K562 (cell line): ENCODE data around the gene BID. TPM values are rescaled to one million over a fixed set of nuclear protein-coding genes. Genes with fewer than 3 reads are reported as not detected.

Experiments used
- ATAC-seq: fragments of 200-7000 bp; cut with Tn5 transposase; 3 replicates; pipeline ENCODE4 v1.9.1; 2020; ENCODE audit warnings: moderate library complexity
- BruUV-seq: library from RNA; stranded (reverse); fragments of 400-500 nt; replicated peaks from 2 replicates; lab custom pipeline; 2021; lab: Mats Ljungman, UMichigan
- CTCF ChIA-PET: fragments of 300-600 bp; formaldehyde crosslinking; extraction: SDS; loops from one replicate; lab custom pipeline; 2021; ENCODE audit warnings: low intra/inter-chr PET ratio; lab: Yijun Ruan, JAX
- POLR2A ChIA-PET: fragments of 300-600, 350-650 bp; sonication (Branson Sonifier 250); formaldehyde crosslinking; extraction: SDS; loops from one replicate; lab custom pipeline; 2021; ENCODE audit warnings: antibody characterized with exemption, inconsistent platforms; lab: Yijun Ruan, JAX
- DNase-seq, 4 experiments: peaks; one replicate each; pipeline versions ENCODE4 v3.0.0 to v3.0.0-alpha.2; 2011 to 2018; ENCODE audit warnings: low spot score in 3 of 4, mixed read lengths in 3 of 4; ENCODE audit errors: extremely low read depth in 1 of 4
- FAIRE-seq: peaks from 2 replicates; lab custom pipeline; 2011; peaks lifted over from hg19 to GRCh38; lab: Jason Lieb, UNC
- H2AFZ ChIP-seq: 2 replicates; pipeline ENCODE4 v1.6.0; 2011; ENCODE audit warnings: low read depth, low read length, control low read depth, inconsistent platforms
- H3K27ac ChIP-seq: fragments of 200-600 bp; 3 replicates; pipeline ENCODE4 v1.8.0; 2011; ENCODE audit warnings: low read depth, mild to moderate bottlenecking, control low read depth, inconsistent platforms, low read length, moderate library complexity, mixed read lengths; ENCODE audit errors: extremely low read depth
- H3K27me3 ChIP-seq, 2 experiments: fragments of 300-600 bp in 1 of 2; 2 replicates in 1 of 2; 3 replicates in 1 of 2; pipeline versions ENCODE4 v1.6.0 to v1.8.0; 2011; ENCODE audit warnings: inconsistent platforms in 2 of 2, low read length in 2 of 2, mild to moderate bottlenecking in 1 of 2, mixed read lengths in 1 of 2, moderate library complexity in 1 of 2; ENCODE audit not compliant: control insufficient read depth in 2 of 2, insufficient read depth in 2 of 2
- H3K36me3 ChIP-seq: fragments of 300-600 bp; 3 replicates; pipeline ENCODE4 v1.8.0; 2011; ENCODE audit warnings: mild to moderate bottlenecking, low read length, inconsistent platforms; ENCODE audit not compliant: control insufficient read depth, insufficient read depth
- H3K4me1 ChIP-seq, 2 experiments: fragments of 200-600 bp in 1 of 2; replicated peaks in 1 of 2; 2 replicates in 1 of 2; 3 replicates in 1 of 2; pipeline versions ENCODE4 v1.5.1 to v1.8.0; 2011; ENCODE audit warnings: inconsistent platforms in 2 of 2, low read length in 2 of 2, mild to moderate bottlenecking in 1 of 2, mixed read lengths in 1 of 2, moderate library complexity in 1 of 2; ENCODE audit not compliant: control insufficient read depth in 2 of 2, insufficient read depth in 2 of 2
- H3K4me2 ChIP-seq: 2 replicates; pipeline ENCODE4 v1.6.1; 2011; ENCODE audit warnings: low read length, control low read depth, inconsistent platforms, mixed read lengths; ENCODE audit not compliant: insufficient read depth
- H3K4me3 ChIP-seq: fragments of 200-600 bp; sonication (generic), shearing (Covaris generic); 2 replicates; pipeline ENCODE4 v1.5.1; 2016; ENCODE audit warnings: control low read depth, inconsistent platforms
- H3K79me2 ChIP-seq: fragments of 200-600 bp; 3 replicates; pipeline ENCODE4 v1.8.0; 2011; ENCODE audit warnings: low read length, inconsistent platforms; ENCODE audit not compliant: control insufficient read depth, insufficient read depth
- H3K9ac ChIP-seq, 2 experiments: 2 replicates each; pipeline versions ENCODE4 v1.6.0 to v1.6.1; 2011; ENCODE audit warnings: low read depth in 2 of 2, low read length in 2 of 2, control low read depth in 1 of 2, inconsistent platforms in 1 of 2, mild to moderate bottlenecking in 1 of 2, mixed read lengths in 1 of 2; ENCODE audit not compliant: insufficient read depth in 1 of 2
- H3K9me1 ChIP-seq: one replicate; pipeline ENCODE4 v1.6.0; 2011; ENCODE audit warnings: inconsistent platforms, mild to moderate bottlenecking, low read length, moderate library complexity; ENCODE audit not compliant: control insufficient read depth, insufficient read depth
- H3K9me3 ChIP-seq: replicated peaks from 2 replicates; pipeline ENCODE4 v1.5.1; 2011; ENCODE audit warnings: low read depth, low read length, inconsistent platforms; ENCODE audit not compliant: control insufficient read depth, insufficient read depth
- H4K20me1 ChIP-seq: replicated peaks from 2 replicates; pipeline ENCODE4 v1.6.1; 2011; ENCODE audit warnings: low read length, inconsistent platforms, mixed read lengths; ENCODE audit not compliant: control insufficient read depth, insufficient read depth
- CHCHD3 ChIP-seq: fragments of 250-450 bp; sonication (Bioruptor Pico); IDR thresholded peaks from 2 replicates; pipeline ENCODE4 v2.1.2; 2022; ENCODE audit warnings: mild to moderate bottlenecking
- CREB3L1 ChIP-seq: fragments of 450-650 bp; IDR thresholded peaks from 2 replicates; pipeline ENCODE4 v1.6.1; 2014; ENCODE audit warnings: low read depth, mild to moderate bottlenecking, moderate library complexity, borderline replicate concordance
- HES1 ChIP-seq: fragments of 450-650 bp; IDR thresholded peaks from 2 replicates; pipeline ENCODE4 v1.6.1; 2016; ENCODE audit warnings: low read depth, mild to moderate bottlenecking, moderate library complexity
- HNRNPL ChIP-seq: fragments of 200-400 bp; formaldehyde crosslinking; IDR thresholded peaks from 2 replicates; pipeline ENCODE4 v1.6.1; 2017; ENCODE audit warnings: low read depth, mild to moderate bottlenecking, low read length
- IRF9 ChIP-seq: fragments of 450-650 bp; IDR thresholded peaks from 2 replicates; pipeline ENCODE4 v1.6.1; 2016; ENCODE audit warnings: missing biosample characterization, missing genetic modification characterization
- LARP7 ChIP-seq: fragments of 450-650 bp; IDR thresholded peaks from 2 replicates; pipeline ENCODE4 v1.6.1; 2016
- NBN ChIP-seq: fragments of 450-650 bp; IDR thresholded peaks from 2 replicates; pipeline ENCODE4 v1.6.1; 2016; ENCODE audit warnings: low read depth, mild to moderate bottlenecking
- NFIC ChIP-seq: fragments of 450-650 bp; IDR thresholded peaks from 2 replicates; pipeline ENCODE4 v1.6.1; 2017; ENCODE audit warnings: mild to moderate bottlenecking, inconsistent platforms
- RBFOX2 ChIP-seq: fragments of 200-400 bp; formaldehyde crosslinking; IDR thresholded peaks from 2 replicates; pipeline ENCODE4 v1.6.1; 2017; ENCODE audit warnings: low read depth, mild to moderate bottlenecking, low read length, moderate library complexity
- WGBS: fragments of 100-300 bp; shearing (Covaris generic); methylation state at CpG from one replicate; pipeline ENCODE4 v1.1.6; 2016; ENCODE audit warnings: low coverage, mixed read lengths; ENCODE audit not compliant: insufficient coverage; ENCODE audit errors: missing lambda C conversion rate; 5-methylcytosine and 5-hydroxymethylcytosine counted together
- in situ Hi-C: fragments of 300-500 bp; cut with MboI; formaldehyde crosslinking; loops from 4 replicates; pipeline ENCODE4 v1.15.0; 2018; ENCODE audit warnings: inconsistent platforms, mixed read lengths
- intact Hi-C: fragments of 100-400 bp; cut with micrococcal nuclease; formaldehyde crosslinking; loops from 2 replicates; pipeline ENCODE4 v1.14.2; 2022
- polyA plus RNA-seq, 8 experiments: library from polyadenylated mRNA; depleted of rRNA in 4 of 8; stranded (reverse) in 5 of 8; unstranded in 3 of 8; fragments of >200 nt; fragmentation: Nextera tagmentation in 2 of 8; fragmentation: Illumina TruSeq in 1 of 8; extraction: Ambion mirVana in 2 of 8; extraction: Trizol in 1 of 8; gene quantifications; 2 replicates each; pipeline versions ENCODE4 v1.2.1 to v1.2.3, GENCODE V29; 2011 to 2014; ENCODE audit warnings: inconsistent platforms in 1 of 8, missing spikeins in 1 of 8
- total RNA-seq, 7 experiments: library from RNA; depleted of rRNA in 6 of 7; stranded (reverse); fragments of >200 nt in 6 of 7; fragmentation: Illumina TruSeq in 2 of 7; extraction: Trizol in 2 of 7; gene quantifications; 2 replicates each; pipeline versions ENCODE4 v1.2.1 to v1.2.3, GENCODE V29; 2011 to 2021; ENCODE audit warnings: low replicate concordance in 1 of 7

Gene BID
- total and polyA plus RNA-seq, 9 of the 15 experiments (the other 6 are each of a cell fraction or from before 2014, with no cell fraction given), result 5.2 to 209 (median 63.7) TPM

GRCh38 chr22:17769716-17770082 is 4.6 kb downstream of the BID start:
- Histone ChIP-seq H3K9me3 (no peaks in the 10 kb centered on the region), H3K9me1 (no peaks in the 10 kb centered on the region), H3K4me1 (peaks cover 10 to 53% of the 10 kb centered on the region in 2 experiments), H3K9ac (peak overlapping the region in 1 of 2 experiments; percentile 59; a peak in 1 of 4 replicates), H3K27ac (no peak overlapping the region), H3K4me3 (no peak overlapping the region), H2AFZ (no peak overlapping the region), H4K20me1 (peaks cover 55% of the 10 kb centered on the region), H3K4me2 (no peak overlapping the region), H3K27me3 (no peaks in the 10 kb centered on the region), H3K36me3 (peaks cover 18% of the 10 kb centered on the region; the same call in 2 of the 3 replicates), H3K79me2 (peaks cover 79% of the 10 kb centered on the region)
- ATAC-seq (no peak), DNase-seq (no peak), FAIRE-seq (no peak)
- intact Hi-C loops, result loop anchor here (10.0 kb wide), 1 partner anchor 295 kb away; no protein-coding TSS in a partner anchor
- ChIA-PET CTCF (no interaction called here), POLR2A (interaction anchor here (0.6 to 7.0 kb wide), 8 partner anchors 9 to 283 kb away, joined by 3 to 54 read pairs (median 3); no protein-coding TSS in a partner anchor)
- 0 out of 2 replicates have a peak, but pooled peaks have one; percentile 27 for TF ChIP-seq RBFOX2
- no peak for TF ChIP-seq CHCHD3 (CRISPR knock-in tag)
- no TSS peak for BruUV-seq
- in situ Hi-C loops, result no loop called here
- WGBS, result 90% methylated on average over 9 of the region's 9 CpGs

GRCh38 chr22:17769013-17769715 is 5.1 kb downstream of the BID start:
- H3K36me3 ChIP-seq, result peaks cover 18% of the 10 kb centered on the region; the same call in 2 of the 3 replicates
- WGBS, result 90% methylated on average over 12 of the region's 14 CpGs
- ATAC-seq (no peak), FAIRE-seq (no peak), DNase-seq (no peak)
- BruUV-seq, result no TSS peak
- H3K4me2 ChIP-seq, result no peak overlapping the region
- intact Hi-C loops (no loop called here), in situ Hi-C loops (no loop called here)
- ChIA-PET POLR2A (interaction anchor here (0.6 to 7.0 kb wide), 6 partner anchors 10 to 283 kb away, joined by 3 to 54 read pairs (median 3); no protein-coding TSS in a partner anchor), CTCF (no interaction called here)
- H3K4me1 ChIP-seq, result peaks cover 10 to 48% of the 10 kb centered on the region in 2 experiments
- TF ChIP-seq LARP7 (no peak), CREB3L1 (no peak), HES1 (no peak), RBFOX2 (0 out of 2 replicates have a peak, but pooled peaks have one; percentile 9), IRF9 (no peak), HNRNPL (0 out of 2 replicates have a peak, but pooled peaks have one; percentile 32), NBN (no peak), NFIC (no peak)
- peaks cover 60% of the 10 kb centered on the region for H4K20me1 ChIP-seq
- peaks cover 85% of the 10 kb centered on the region for H3K79me2 ChIP-seq
- peak overlapping the region in 1 of 2 experiments; percentile 59; a peak in 1 of 4 replicates for H3K9ac ChIP-seq
- H3K9me1 ChIP-seq, result no peaks in the 10 kb centered on the region
- no peak overlapping the region for H2AFZ ChIP-seq
- H3K27ac ChIP-seq, result no peak overlapping the region
- H3K9me3 ChIP-seq, result no peaks in the 10 kb centered on the region
- H3K4me3 ChIP-seq, result no peak overlapping the region
- H3K27me3 ChIP-seq, result no peaks in the 10 kb centered on the region
